H1 (cell line): ENCODE data around the gene OTOS. TPM values are rescaled to one million over a fixed set of nuclear protein-coding genes. Genes with fewer than 3 reads are reported as not detected.
A peak's percentile ranks its signal among the peaks of the same experiment; 100 is the strongest.

Experiments
- CTCF ChIA-PET: fragments of 300-600 bp; sonication (Branson Sonifier 250); formaldehyde crosslinking; loops from one replicate; lab custom pipeline; 2021; ENCODE audit not compliant: partially characterized antibody; lab: Charles Lee
- POLR2A ChIA-PET: fragments of 300-600 bp; sonication (Branson Sonifier 250); formaldehyde crosslinking; loops from one replicate; lab custom pipeline; 2021; ENCODE audit warnings: inconsistent platforms; ENCODE audit not compliant: partially characterized antibody; lab: Charles Lee
- DNase-seq, 2 experiments: peaks; one replicate each; pipeline versions ENCODE4 v3.0.0 to v3.0.0-alpha.2; 2010 to 2022; ENCODE audit warnings: low spot score in 2 of 2, low read depth in 1 of 2, mixed read lengths in 1 of 2
- FAIRE-seq: peaks from 2 replicates; lab custom pipeline; 2011; peaks lifted over from hg19 to GRCh38; lab: Jason Lieb, UNC
- H2AFZ ChIP-seq: 2 replicates; pipeline ENCODE4 v1.8.1; 2012; ENCODE audit warnings: low read length, inconsistent platforms
- H2AK5ac ChIP-seq: 2 replicates; pipeline ENCODE4 v1.6.1; 2013; ENCODE audit warnings: low read depth, low read length
- H2BK120ac ChIP-seq: replicated peaks from 2 replicates; pipeline ENCODE3; 2013; ENCODE audit warnings: low read depth, low read length, inconsistent platforms
- H2BK12ac ChIP-seq: 2 replicates; pipeline ENCODE4 v1.6.1; 2013; ENCODE audit warnings: low read depth, low read length
- H2BK15ac ChIP-seq: 2 replicates; pipeline ENCODE4 v1.6.1; 2013; ENCODE audit warnings: low read length
- H2BK20ac ChIP-seq: 2 replicates; pipeline ENCODE4 v1.6.1; 2013; ENCODE audit warnings: low read length
- H2BK5ac ChIP-seq: 2 replicates; pipeline ENCODE4 v1.6.1; 2013; ENCODE audit warnings: low read depth, low read length
- H3K14ac ChIP-seq: 2 replicates; pipeline ENCODE4 v1.6.1; 2013; ENCODE audit warnings: inconsistent platforms; ENCODE audit not compliant: insufficient read length
- H3K18ac ChIP-seq: 2 replicates; pipeline ENCODE4 v1.6.1; 2013; ENCODE audit warnings: low read length; ENCODE audit errors: extremely low read depth
- H3K23ac ChIP-seq: 2 replicates; pipeline ENCODE4 v1.6.1; 2013; ENCODE audit warnings: inconsistent platforms; ENCODE audit not compliant: insufficient read length
- H3K23me2 ChIP-seq: 2 replicates; pipeline ENCODE4 v1.6.1; 2013; ENCODE audit warnings: low read depth, low read length
- H3K27ac ChIP-seq: 2 replicates; pipeline ENCODE4 v1.6.1; 2011; ENCODE audit warnings: low read depth, low read length, inconsistent platforms
- H3K27me3 ChIP-seq, 4 experiments: replicated peaks in 1 of 4; 1 replicate in 1 of 4; 2 replicates in 3 of 4; pipeline versions ENCODE4 v1.6.1 to v1.8.1; 2011 to 2013; ENCODE audit warnings: low read length in 3 of 4, mild to moderate bottlenecking in 3 of 4, inconsistent platforms in 2 of 4, mixed read lengths in 2 of 4, moderate library complexity in 1 of 4; ENCODE audit not compliant: control insufficient read depth in 3 of 4, insufficient read depth in 3 of 4; ENCODE audit errors: extremely low read depth in 1 of 4
- H3K36me3 ChIP-seq, 4 experiments: 2 replicates each; pipeline versions ENCODE4 v1.6.1 to v1.8.1; 2011 to 2013; ENCODE audit warnings: mild to moderate bottlenecking in 4 of 4, low read length in 3 of 4, moderate library complexity in 2 of 4, control low read depth in 1 of 4, inconsistent platforms in 1 of 4; ENCODE audit not compliant: insufficient read depth in 4 of 4, control insufficient read depth in 2 of 4
- H3K4ac ChIP-seq: replicated peaks from 2 replicates; pipeline ENCODE3; 2013; ENCODE audit warnings: low read length, low read depth, mixed read lengths, inconsistent platforms; ENCODE audit not compliant: insufficient read length
- H3K4me1 ChIP-seq, 4 experiments: replicated peaks in 1 of 4; 1 replicate in 1 of 4; 2 replicates in 3 of 4; pipeline versions ENCODE4 v1.6.1 to v1.8.1; 2011 to 2013; ENCODE audit warnings: low read length in 3 of 4, inconsistent platforms in 2 of 4, mixed read lengths in 1 of 4; ENCODE audit not compliant: insufficient read depth in 4 of 4, control insufficient read depth in 3 of 4
- H3K4me2 ChIP-seq, 2 experiments: 2 replicates each; pipeline versions ENCODE4 v1.6.1 to v1.8.1; 2011 to 2013; ENCODE audit warnings: low read depth in 2 of 2, low read length in 2 of 2, control low read depth in 1 of 2, inconsistent platforms in 1 of 2, mild to moderate bottlenecking in 1 of 2; ENCODE audit not compliant: insufficient read depth in 1 of 2
- H3K4me3 ChIP-seq, 4 experiments: fragments of 200-600, 300-600 bp in 1 of 4; sonication (generic), shearing (Covaris generic), sonication (Bioruptor Twin) in 1 of 4; 2 replicates each; pipeline versions ENCODE4 v1.5.1 to v1.8.1; 2011 to 2016; ENCODE audit warnings: low read length in 4 of 4, low read depth in 3 of 4, control low read depth in 2 of 4, inconsistent platforms in 2 of 4, mild to moderate bottlenecking in 2 of 4, mixed read lengths in 1 of 4, moderate library complexity in 1 of 4; ENCODE audit not compliant: insufficient read depth in 2 of 4; ENCODE audit errors: extremely low read depth in 1 of 4
- H3K56ac ChIP-seq: replicated peaks from 2 replicates; pipeline ENCODE3; 2013; ENCODE audit warnings: low read depth, mild to moderate bottlenecking, mixed read lengths, low read length, inconsistent platforms; ENCODE audit not compliant: insufficient read length
- H3K79me1 ChIP-seq: 2 replicates; pipeline ENCODE4 v1.6.1; 2013; ENCODE audit warnings: low read depth, low read length, control low read depth
- H3K79me2 ChIP-seq, 2 experiments: 2 replicates each; pipeline versions ENCODE4 v1.6.1 to v1.8.1; 2012 to 2013; ENCODE audit warnings: low read length in 2 of 2, mild to moderate bottlenecking in 2 of 2, inconsistent platforms in 1 of 2; ENCODE audit not compliant: insufficient read depth in 2 of 2, control insufficient read depth in 1 of 2
- H3K9ac ChIP-seq, 4 experiments: replicated peaks in 1 of 4; 1 replicate in 1 of 4; 2 replicates in 3 of 4; pipeline versions ENCODE4 v1.6.1 to v1.8.1; 2011 to 2013; ENCODE audit warnings: low read depth in 3 of 4, low read length in 3 of 4, control low read depth in 2 of 4, mild to moderate bottlenecking in 2 of 4, moderate library complexity in 2 of 4, inconsistent platforms in 1 of 4; ENCODE audit errors: extremely low read depth in 1 of 4
- H3K9me3 ChIP-seq, 2 experiments: 2 replicates each; pipeline versions ENCODE4 v1.6.1 to v1.8.1; 2012 to 2013; ENCODE audit warnings: mild to moderate bottlenecking in 2 of 2, moderate library complexity in 2 of 2, control low read depth in 1 of 2, inconsistent platforms in 1 of 2, low read depth in 1 of 2, low read length in 1 of 2, mixed read lengths in 1 of 2; ENCODE audit not compliant: insufficient read depth in 2 of 2
- H4K20me1 ChIP-seq, 2 experiments: replicated peaks in 1 of 2; 2 replicates each; pipeline versions ENCODE3 to v1.8.1; 2011 to 2013; ENCODE audit warnings: inconsistent platforms in 2 of 2, low read length in 2 of 2, mild to moderate bottlenecking in 1 of 2; ENCODE audit not compliant: insufficient read depth in 2 of 2, control insufficient read depth in 1 of 2
- H4K5ac ChIP-seq: 2 replicates; pipeline ENCODE4 v1.6.1; 2013; ENCODE audit warnings: low read length, low read depth, mixed read lengths, inconsistent platforms; ENCODE audit not compliant: insufficient read length
- H4K8ac ChIP-seq: 2 replicates; pipeline ENCODE4 v1.8.0; 2013; ENCODE audit warnings: mild to moderate bottlenecking, moderate library complexity, low read length, inconsistent platforms; ENCODE audit not compliant: insufficient read depth; ENCODE audit errors: extremely low read depth
- H4K91ac ChIP-seq: replicated peaks from 2 replicates; pipeline ENCODE3; 2013; ENCODE audit warnings: low read length, mixed read lengths, inconsistent platforms; ENCODE audit not compliant: insufficient read length
- CHD1 ChIP-seq: IDR thresholded peaks from 2 replicates; pipeline ENCODE4 v1.6.1; 2012; ENCODE audit warnings: low read depth, low read length, improper control_type of control experiment
- KDM5A ChIP-seq: fragments of 200-600 bp; IDR thresholded peaks from 2 replicates; pipeline ENCODE4 v1.7.1; 2012; ENCODE audit warnings: mild to moderate bottlenecking, low read length, inconsistent platforms, mixed read lengths
- POLR2AphosphoS5 ChIP-seq: IDR thresholded peaks from 2 replicates; pipeline ENCODE4 v1.6.1; 2011; ENCODE audit warnings: low read depth, low read length
- POU5F1 ChIP-seq: IDR thresholded peaks from 2 replicates; pipeline ENCODE4 v1.6.1; 2011; ENCODE audit warnings: low read depth, mild to moderate bottlenecking, low read length, moderate library complexity
- RFX5 ChIP-seq: IDR thresholded peaks from 2 replicates; pipeline ENCODE4 v1.6.1; 2011; ENCODE audit warnings: low read depth, low read length, improper control_type of control experiment, borderline replicate concordance
- SIX5 ChIP-seq: IDR thresholded peaks from 2 replicates; pipeline ENCODE4 v1.6.1; 2011; ENCODE audit warnings: mild to moderate bottlenecking, low read depth, low read length
- SP1 ChIP-seq: IDR thresholded peaks from 2 replicates; pipeline ENCODE4 v1.6.1; 2011; ENCODE audit warnings: low read depth, low read length
- SP4 ChIP-seq: IDR thresholded peaks from 2 replicates; pipeline ENCODE4 v1.6.1; 2012; ENCODE audit warnings: low read length, inconsistent platforms
- WGBS, 2 experiments: shearing (Covaris generic) in 1 of 2; methylation state at CpG; one replicate each; pipeline versions ENCODE4 v1.1.6 to v1.1.7; 2013 to 2015; ENCODE audit warnings: low lambda C conversion rate in 2 of 2, mixed read lengths in 2 of 2, inconsistent platforms in 1 of 2, low coverage in 1 of 2, missing lambda C conversion rate in 1 of 2; ENCODE audit not compliant: insufficient replicate concordance in 2 of 2, insufficient coverage in 1 of 2, insufficient read length in 1 of 2; ENCODE audit errors: extremely low coverage in 1 of 2, missing lambda C conversion rate in 1 of 2; 5-methylcytosine and 5-hydroxymethylcytosine counted together
- polyA plus RNA-seq, 7 experiments: library from polyadenylated mRNA; depleted of rRNA in 3 of 7; stranded (reverse) in 5 of 7; unstranded in 2 of 7; fragments of >200 nt in 5 of 7; fragments of 200-250 nt in 2 of 7; gene quantifications; 1 replicate in 5 of 7; 2 replicates in 1 of 7; 4 replicates in 1 of 7; pipeline versions ENCODE4 v1.2.1 to v1.2.3, GENCODE V29; 2011 to 2013; ENCODE audit warnings: missing spikeins in 2 of 7, mixed read lengths in 2 of 7
- total RNA-seq: library from RNA; stranded (reverse); fragmentation: NEBNext Ultra II Directional; extraction: Animal tissue kit (Norgen Biotek cat#: 25700); gene quantifications from 2 replicates; pipeline ENCODE4 v1.2.1, GENCODE V29; 2021
- TF ChIP-seq, protein P1 (sequence below): IDR thresholded peaks from 2 replicates; pipeline ENCODE4 v1.6.1; 2011; ENCODE audit warnings: low read length, improper control_type of control experiment
- TF ChIP-seq, protein P2 (sequence below): IDR thresholded peaks from 2 replicates; pipeline ENCODE4 v1.6.1; 2011; ENCODE audit warnings: low read depth, mild to moderate bottlenecking, low read length; ENCODE audit not compliant: insufficient read depth

Gene OTOS
- total and polyA plus RNA-seq, 2 of the 8 experiments (the other 6 are each of a cell fraction or from before 2014, with no cell fraction given): 0.17 TPM; not detected in 1

DNA sequence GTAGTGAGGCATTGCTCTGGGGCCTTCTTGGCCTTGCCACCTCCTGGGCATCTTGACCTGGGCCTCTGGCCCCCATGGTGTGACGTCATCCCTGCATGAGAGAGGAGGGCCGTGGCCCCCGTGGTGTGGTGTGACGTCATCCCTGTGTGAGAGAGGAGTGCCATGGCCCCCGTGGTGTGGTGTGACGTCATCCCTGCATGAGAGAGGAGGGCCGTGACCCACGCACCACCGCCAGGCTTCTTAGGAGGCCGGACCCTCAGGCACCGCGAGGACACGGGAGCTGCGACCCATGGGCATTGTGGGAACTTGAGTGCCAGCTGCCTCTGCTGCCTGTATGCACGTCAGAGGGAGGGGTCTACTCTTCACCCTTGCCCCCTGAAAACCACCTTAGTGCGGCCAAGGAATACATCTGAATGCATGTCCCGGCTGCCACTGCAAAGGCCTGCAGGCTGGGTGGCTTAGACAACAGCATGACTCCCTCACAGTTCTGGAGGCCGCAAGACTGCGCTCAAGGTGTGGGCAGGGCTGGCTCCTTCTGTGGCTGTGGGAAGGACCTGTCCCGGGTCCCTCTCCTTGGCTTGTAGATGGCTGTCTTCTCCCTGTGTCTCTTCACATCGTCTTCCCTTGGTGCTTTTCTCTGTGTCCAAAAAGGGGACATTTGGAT lies 20.8 kb upstream of the OTOS start:
- POLR2A ChIA-PET: no interaction called here
- H3K18ac ChIP-seq: no peak overlapping the region
- TF ChIP-seq KDM5A (no peak), SP1 (no peak), POLR2AphosphoS5 (no peak), SIX5 (no peak), SP4 (no peak), RFX5 (no peak), POU5F1 (no peak), CHD1 (no peak)
- TF ChIP-seq, protein P1, sequence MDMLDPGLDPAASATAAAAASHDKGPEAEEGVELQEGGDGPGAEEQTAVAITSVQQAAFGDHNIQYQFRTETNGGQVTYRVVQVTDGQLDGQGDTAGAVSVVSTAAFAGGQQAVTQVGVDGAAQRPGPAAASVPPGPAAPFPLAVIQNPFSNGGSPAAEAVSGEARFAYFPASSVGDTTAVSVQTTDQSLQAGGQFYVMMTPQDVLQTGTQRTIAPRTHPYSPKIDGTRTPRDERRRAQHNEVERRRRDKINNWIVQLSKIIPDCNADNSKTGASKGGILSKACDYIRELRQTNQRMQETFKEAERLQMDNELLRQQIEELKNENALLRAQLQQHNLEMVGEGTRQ: no peak
- TF ChIP-seq, protein P2, sequence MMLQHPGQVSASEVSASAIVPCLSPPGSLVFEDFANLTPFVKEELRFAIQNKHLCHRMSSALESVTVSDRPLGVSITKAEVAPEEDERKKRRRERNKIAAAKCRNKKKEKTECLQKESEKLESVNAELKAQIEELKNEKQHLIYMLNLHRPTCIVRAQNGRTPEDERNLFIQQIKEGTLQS: no peak

More for the DNA sequence above, 20.8 kb upstream of the OTOS start:
- Histone ChIP-seq H4K5ac (no peak overlapping the region), H4K8ac (no peak overlapping the region), H3K27me3 (no peaks in the 10 kb centered on the region; a peak in 3 of 7 replicates), H2BK20ac (no peak overlapping the region), H2BK15ac (no peak overlapping the region), H3K23me2 (peaks cover 3% of the 10 kb centered on the region; the same call in 1 of the 2 replicates), H2BK5ac (no peak overlapping the region; the same call in 1 of the 2 replicates), H4K91ac (no peak overlapping the region), H3K56ac (no peak overlapping the region), H2BK120ac (no peak overlapping the region), H2AFZ (no peak overlapping the region), H3K23ac (no peak overlapping the region), H3K14ac (no peak overlapping the region), H3K9ac (no peak overlapping the region), H3K79me1 (no peaks in the 10 kb centered on the region), H3K4me1 (peaks cover 0 to 6% (median 0%) of the 10 kb centered on the region in 4 experiments; a peak in 2 of 7 replicates), H3K27ac (no peak overlapping the region), H3K36me3 (no peaks in the 10 kb centered on the region), H3K4me2 (no peak overlapping the region), H4K20me1 (no peaks in the 10 kb centered on the region), H3K4me3 (no peak overlapping the region), H3K79me2 (no peaks in the 10 kb centered on the region), H2AK5ac (0 out of 2 replicates have a peak overlapping the region, but pooled peaks have one; percentile 13), H3K9me3 (peaks cover 0 to 4% of the 10 kb centered on the region in 2 experiments; a peak in 2 of 4 replicates), H2BK12ac (no peak overlapping the region), H3K4ac (no peak overlapping the region)
- CTCF ChIA-PET: no interaction called here
- no peak for FAIRE-seq
- DNase-seq: no peak
- 91% methylated on average over 17 of the region's 21 CpGs; no CpG with 5 or more reads in 1 of the 2 experiments for WGBS, 2 experiments
